Dedifferentiated amniotic fluid mesenchymal stem cell (primary cell): ENCODE measurements around the gene MKNK1.

ENCODE experiments used
- DNase-seq: peaks from one replicate; pipeline ENCODE4 v3.0.0-alpha.2; 2016; ENCODE audit errors: extremely low spot score

The MKNK1 gene

GRCh38 chr1:46595127-46595526, 8.9 kb downstream of the MKNK1 start:
- no peak for DNase-seq

- no peak for DNase-seq
Measured at GRCh38 chr1:46594063-46594462, 10.0 kb downstream of the MKNK1 start.

GRCh38 chr1:46592823-46593222, 11.2 kb downstream of the MKNK1 start:
- DNase-seq = no peak

- no peak for DNase-seq
Measured at GRCh38 chr1:46589529-46589928, 14.5 kb downstream of the MKNK1 start.

GRCh38 chr1:46587069-46587468, 17.0 kb downstream of the MKNK1 start:
- DNase-seq = no peak

GRCh38 chr1:46585312-46585938, 18.6 kb downstream of the MKNK1 start:
- DNase-seq = no peak

- no peak for DNase-seq
Measured at GRCh38 chr1:46583494-46583893, 20.6 kb downstream of the MKNK1 start.

- DNase-seq = no peak
Measured at GRCh38 chr1:46582972-46583371, 21.1 kb downstream of the MKNK1 start.

- no peak for DNase-seq
Measured at GRCh38 chr1:46581681-46582455, 22.2 kb downstream of the MKNK1 start.

GRCh38 chr1:46580140-46580903, 23.7 kb downstream of the MKNK1 start:
- no peak for DNase-seq

GRCh38 chr1:46577671-46578070, 26.4 kb downstream of the MKNK1 start:
- DNase-seq = no peak

GRCh38 chr1:46576596-46576995, 27.5 kb downstream of the MKNK1 start:
- DNase-seq = no peak

- DNase-seq = no peak
Measured at GRCh38 chr1:46575778-46576177, 28.3 kb downstream of the MKNK1 start.

- DNase-seq = no peak
Measured at GRCh38 chr1:46575300-46575699, 28.8 kb downstream of the MKNK1 start.

- no peak for DNase-seq
Measured at GRCh38 chr1:46571691-46572225, 32.3 kb downstream of the MKNK1 start.

- DNase-seq = no peak
Measured at GRCh38 chr1:46569884-46570725, 34.0 kb downstream of the MKNK1 start.

- DNase-seq = no peak
Measured at GRCh38 chr1:46569116-46569515, 35.0 kb downstream of the MKNK1 start.

GRCh38 chr1:46568461-46568891, 35.6 kb downstream of the MKNK1 start:
- no peak for DNase-seq

GRCh38 chr1:46563341-46563740, 40.7 kb downstream of the MKNK1 start:
- DNase-seq = no peak

GRCh38 chr1:46562498-46562897, 41.6 kb downstream of the MKNK1 start:
- no peak for DNase-seq

- no peak for DNase-seq
Measured at GRCh38 chr1:46558966-46559365, 45.1 kb downstream of the MKNK1 start.
